ENCODE data around the gene RBM38. TPM values are rescaled to one million over a fixed set of nuclear protein-coding genes. Genes with fewer than 3 reads are reported as not detected.

Gene RBM38
- 10 to 100 TPM; 17.6 to 20.0 TPM for total RNA-seq
- 10 to 100 TPM; 16.8 to 29.5 (median 21.9) TPM for polyA plus RNA-seq (ENCODE audit: insufficient read length in 6 of 6)
- long read RNA-seq, donor 1, transcript RBM38-203 (4 exons, 2,382 nt) = major isoform, 35 of 39 reads
- long read RNA-seq, donor 1, partial matches to known transcripts = 0 of 39 reads
- long read RNA-seq, donor 1, other reads (novel, unspliced or antisense) = 0 of 39 reads
- long read RNA-seq, donor 2, transcript RBM38-203 (4 exons, 2,382 nt) = major isoform, 8 of 12 reads
- long read RNA-seq, donor 2, partial matches to known transcripts = 0 of 12 reads
- long read RNA-seq, donor 2, other reads (novel, unspliced or antisense) = 0 of 12 reads
- long read RNA-seq, donor 3, transcript RBM38-203 (4 exons, 2,382 nt) = major isoform, 8 of 8 reads
- long read RNA-seq, donor 3, partial matches to known transcripts = 0 of 8 reads
- long read RNA-seq, donor 3, other reads (novel, unspliced or antisense) = 0 of 8 reads
- long read RNA-seq, donor 4, partial matches to known transcripts = 0 of 3 reads
- long read RNA-seq, donor 4, other reads (novel, unspliced or antisense) = 3 of 3 reads
- long read RNA-seq, donor 5, transcript RBM38-203 (4 exons, 2,382 nt) = major isoform, 17 of 18 reads
- long read RNA-seq, donor 5, partial matches to known transcripts = 0 of 18 reads
- long read RNA-seq, donor 5, other reads (novel, unspliced or antisense) = 0 of 18 reads
- long read RNA-seq, donor 6, partial matches to known transcripts = 0 of 5 reads
- long read RNA-seq, donor 6, other reads (novel, unspliced or antisense) = 0 of 5 reads
- long read RNA-seq, donor 7, transcript RBM38-203 (4 exons, 2,382 nt) = major isoform, 7 of 9 reads
- long read RNA-seq, donor 7, partial matches to known transcripts = 0 of 9 reads
- long read RNA-seq, donor 7, other reads (novel, unspliced or antisense) = 0 of 9 reads
- long read RNA-seq, donor 8, transcript RBM38-203 (4 exons, 2,382 nt) = major isoform, 10 of 11 reads
- long read RNA-seq, donor 8, partial matches to known transcripts = 0 of 11 reads
- long read RNA-seq, donor 8, other reads (novel, unspliced or antisense) = 0 of 11 reads
- long read RNA-seq, donor 9 = 0 reads
- long read RNA-seq, donor 10 = 0 reads
- long read RNA-seq, donor 11, partial matches to known transcripts = 9 of 13 reads
- long read RNA-seq, donor 11, other reads (novel, unspliced or antisense) = 0 of 13 reads
- long read RNA-seq, donor 12, transcript RBM38-203 (4 exons, 2,382 nt) = major isoform, 5 of 13 reads
- long read RNA-seq, donor 12, partial matches to known transcripts = 5 of 13 reads
- long read RNA-seq, donor 12, other reads (novel, unspliced or antisense) = 0 of 13 reads

DNA sequence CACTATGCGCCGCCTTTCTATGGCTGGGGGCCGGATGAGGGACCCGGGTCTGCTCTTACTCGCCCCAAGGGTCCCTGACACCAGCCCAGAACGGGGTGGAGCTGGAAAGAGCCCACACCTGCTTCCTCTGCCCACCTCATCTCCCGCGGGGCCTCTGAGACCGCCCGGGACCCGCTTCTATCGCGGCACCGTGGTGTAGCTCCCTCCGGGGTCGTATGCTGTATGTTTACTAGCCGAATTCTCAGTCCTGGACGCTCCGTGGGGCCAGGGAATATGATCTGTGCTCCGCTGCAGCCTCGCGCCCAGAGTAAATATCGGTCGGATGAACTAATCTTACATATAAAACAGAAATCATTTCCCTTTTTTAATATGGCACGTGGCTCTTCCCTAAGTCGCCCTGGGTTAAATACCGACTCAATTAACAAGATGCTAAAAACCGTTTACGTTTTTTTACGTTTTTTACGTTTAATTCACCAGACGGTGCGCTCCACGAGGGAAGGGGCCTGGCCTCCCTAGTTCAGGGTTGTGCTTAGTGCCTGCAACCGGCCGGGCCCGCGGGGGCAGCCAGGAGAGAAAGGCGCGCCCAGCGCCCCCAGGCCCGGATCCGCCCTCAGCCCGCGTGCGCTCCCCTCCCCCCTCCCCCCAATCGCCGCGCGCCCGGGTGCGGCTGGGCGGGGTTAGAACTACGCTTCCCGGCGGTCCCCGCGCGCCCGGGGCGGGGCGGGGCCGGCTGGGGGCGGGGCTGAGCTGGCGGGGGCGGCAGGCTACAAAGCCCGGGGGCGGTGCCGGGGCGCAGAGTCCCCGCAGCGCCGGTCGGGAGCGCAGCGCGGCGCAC is at the start of gene RBM38:
Gene RBM38, plus strand, starts transcription at position 793 of the 835 bp plus-strand sequence. CDS start 186 bp downstream, outside the sequence.
- TF ChIP-seq CTCF (IDR thresholded peaks at IDR 0.05) = no peak
- Histone ChIP-seq H3K27me3 (no peaks in the 10 kb centered on the region), H3K4me1 (peaks cover 12 to 62% of the 10 kb centered on the region in 2 donors), H3K4me3 (peak within 1 kb of the TSS; percentile 55 to 61), H3K27ac (peak within 1 kb of the TSS; percentile 26 to 73), H3K9me3 (no peaks in the 10 kb centered on the region), H3K36me3 (peaks cover 0 to 22% of the 10 kb centered on the region in 2 donors)
- intact Hi-C loops (cut with DNase I) = no loop called here
- DNase-seq (peak; percentile 54 to 94 (median 72)), ATAC-seq (peak; percentile 83)

DNA sequence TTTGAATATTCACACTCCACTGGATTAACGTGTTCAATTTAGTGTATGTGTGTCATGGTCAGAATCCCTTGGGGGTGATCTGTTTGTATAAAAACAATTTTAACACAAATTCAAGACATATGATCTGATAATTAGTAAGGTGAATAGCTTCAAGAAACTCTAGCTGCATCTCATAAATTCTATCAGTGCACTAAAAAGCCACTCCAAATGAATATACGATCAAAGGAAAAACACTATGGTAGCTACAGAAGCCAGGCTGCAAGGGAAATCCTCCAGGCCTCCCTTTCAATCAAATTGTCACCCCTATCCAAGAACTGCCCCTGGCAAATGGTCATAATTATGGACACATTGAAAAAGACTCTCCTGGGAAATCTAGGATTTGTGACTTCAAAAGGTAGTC is 49.5 kb upstream of the RBM38 start:
- intact Hi-C loops (cut with DNase I) = no loop called here
- Histone ChIP-seq H3K4me3 (no peak overlapping the region), H3K9me3 (no peaks in the 10 kb centered on the region), H3K27ac (no peak overlapping the region), H3K4me1 (no peaks in the 10 kb centered on the region), H3K27me3 (peaks cover 3 to 45% of the 10 kb centered on the region in 2 donors), H3K36me3 (no peaks in the 10 kb centered on the region)
- DNase-seq = no peak
- no peak for ATAC-seq
- no peak for TF ChIP-seq CTCF (IDR thresholded peaks at IDR 0.05)

DNA sequence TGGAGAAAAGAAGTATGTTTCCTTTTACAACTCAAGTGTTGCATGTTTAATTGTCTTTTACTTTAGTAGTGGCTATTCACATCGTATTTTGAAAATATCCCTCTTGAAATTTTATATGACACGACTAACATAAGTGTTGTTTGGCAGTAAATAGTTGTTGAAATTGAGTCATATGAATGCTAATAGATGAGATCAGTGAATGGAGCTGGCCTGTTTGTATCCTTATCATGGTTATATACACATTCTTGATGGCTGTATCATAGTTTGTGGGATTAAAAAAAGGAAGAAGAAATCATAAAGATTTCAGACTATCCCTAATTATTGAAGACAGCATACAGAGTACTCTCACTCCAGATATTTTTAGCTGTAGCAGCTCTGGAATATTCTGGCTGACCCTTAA is 48.4 kb upstream of the RBM38 start:
- DNase-seq (no peak), ATAC-seq (no peak)
- no peak overlapping the region for H3K27ac ChIP-seq
- no peak overlapping the region for H3K4me3 ChIP-seq
- H3K36me3 ChIP-seq = no peaks in the 10 kb centered on the region
- H3K4me1 ChIP-seq = no peaks in the 10 kb centered on the region
- H3K9me3 ChIP-seq = no peaks in the 10 kb centered on the region
- H3K27me3 ChIP-seq = peaks cover 3 to 40% of the 10 kb centered on the region in 2 donors
- no peak for TF ChIP-seq CTCF (IDR thresholded peaks at IDR 0.05)
- intact Hi-C loops (cut with DNase I) = no loop called here

GRCh38 chr20:57346477-57346876 is 44.7 kb upstream of the RBM38 start:
- intact Hi-C loops (cut with DNase I) = loop anchor here in 1 of 2 donors (5.0 kb wide), 1 partner anchor 254 kb away; no protein-coding TSS in a partner anchor
- peaks cover 0 to 19% of the 10 kb centered on the region in 2 donors for H3K27me3 ChIP-seq
- no peaks in the 10 kb centered on the region for H3K36me3 ChIP-seq
- H3K27ac ChIP-seq = no peak overlapping the region
- ATAC-seq (peak; percentile 80), DNase-seq (peak in 3 of 4 donors; percentile 65 to 79 (median 67))
- no peaks in the 10 kb centered on the region for H3K9me3 ChIP-seq
- peaks cover 0 to under 1% of the 10 kb centered on the region in 2 donors for H3K4me1 ChIP-seq
- TF ChIP-seq CTCF (IDR thresholded peaks at IDR 0.05) = peak; percentile 62 to 80
- H3K4me3 ChIP-seq = no peak overlapping the region

Data from left lung (tissue), 14 donors.